GM03348 (cell line): ENCODE data around the gene LETMD1.
"Not testable (repeated sequence)": the region's sequence is repeated elsewhere in the genome, so short reads cannot be mapped to it uniquely, and the experiment has no call there.

Experiments used
- DNase-seq: peaks from one replicate; pipeline ENCODE4 v3.0.0; 2012; ENCODE audit warnings: low spot score

The LETMD1 gene

DNA sequence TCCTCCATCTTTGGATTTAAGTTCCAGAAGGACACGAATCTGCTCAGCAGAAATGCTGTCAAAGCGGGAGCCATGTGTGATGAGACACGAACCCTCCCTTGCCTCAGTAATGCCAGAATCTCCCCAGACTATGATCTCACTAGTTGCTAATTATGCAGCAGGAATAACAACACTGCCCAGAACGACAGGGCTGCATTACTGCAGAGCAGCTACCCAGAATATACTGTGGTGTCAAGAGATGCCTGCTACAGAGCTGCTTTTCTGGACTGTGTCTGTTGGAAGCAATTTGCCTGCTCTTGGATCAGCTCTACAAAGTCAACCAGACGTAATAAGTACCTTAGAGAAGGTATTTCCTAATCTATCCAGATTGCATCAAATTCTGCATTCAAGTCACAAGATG is 29.8 kb downstream of the LETMD1 start:
- DNase-seq: peak; percentile 50

DNA sequence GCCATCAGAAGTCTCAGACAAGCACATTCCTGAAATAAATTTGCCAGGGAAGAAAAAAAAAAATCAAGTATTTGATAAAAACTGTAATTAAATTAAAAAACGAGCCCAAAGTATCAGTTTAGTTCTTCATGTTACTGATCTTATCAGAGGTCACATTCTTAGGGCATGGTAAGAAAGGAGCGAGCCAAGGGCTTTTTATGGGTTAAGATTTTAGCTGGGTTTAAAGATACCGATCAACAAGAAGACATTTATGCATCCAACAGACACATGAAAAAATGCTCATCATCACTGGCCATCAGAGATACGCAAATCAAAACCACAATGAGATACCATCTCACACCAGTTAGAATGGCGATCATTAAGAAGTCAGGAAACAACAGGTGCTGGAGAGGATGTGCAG is 30.2 kb downstream of the LETMD1 start:
- DNase-seq: not testable (repeated sequence)

DNA sequence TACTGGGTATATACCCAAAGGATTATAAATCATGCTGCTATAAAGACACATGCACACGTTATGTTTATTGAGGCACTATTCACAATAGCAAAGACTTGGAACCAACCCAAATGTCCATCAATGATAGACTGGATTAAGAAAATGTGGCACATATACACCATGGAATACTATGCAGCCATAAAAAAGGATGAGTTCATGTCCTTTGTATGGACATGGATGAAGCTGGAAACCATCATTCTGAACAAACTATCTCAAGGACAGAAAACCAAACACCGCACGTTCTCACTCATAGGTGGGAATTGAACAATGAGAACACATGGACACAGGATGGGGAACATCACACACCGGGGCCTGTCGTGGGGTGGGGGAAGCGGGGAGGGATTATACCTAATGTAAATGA is 30.7 kb downstream of the LETMD1 start:
- DNase-seq: not testable (repeated sequence)

DNA sequence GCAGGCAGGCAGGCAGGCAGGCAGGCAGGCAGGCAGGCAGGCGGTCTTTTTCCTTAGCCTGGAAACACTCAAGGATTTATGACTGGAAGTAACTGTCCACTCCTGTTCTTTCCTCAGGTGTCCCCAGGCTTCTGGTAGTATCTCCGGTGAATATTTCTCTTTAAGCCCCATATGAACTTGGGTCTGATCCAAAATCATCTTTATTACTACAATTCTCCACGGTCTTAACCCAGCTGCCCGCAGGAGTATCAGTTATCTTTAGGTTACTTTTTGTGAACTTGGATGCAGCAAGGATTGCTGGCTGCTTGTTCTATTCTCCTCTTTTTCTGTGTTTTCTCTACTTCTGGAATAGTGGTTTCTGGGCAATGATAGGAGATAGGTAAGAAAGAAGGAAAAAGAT is 32.0 kb downstream of the LETMD1 start:
- no peak for DNase-seq

DNA sequence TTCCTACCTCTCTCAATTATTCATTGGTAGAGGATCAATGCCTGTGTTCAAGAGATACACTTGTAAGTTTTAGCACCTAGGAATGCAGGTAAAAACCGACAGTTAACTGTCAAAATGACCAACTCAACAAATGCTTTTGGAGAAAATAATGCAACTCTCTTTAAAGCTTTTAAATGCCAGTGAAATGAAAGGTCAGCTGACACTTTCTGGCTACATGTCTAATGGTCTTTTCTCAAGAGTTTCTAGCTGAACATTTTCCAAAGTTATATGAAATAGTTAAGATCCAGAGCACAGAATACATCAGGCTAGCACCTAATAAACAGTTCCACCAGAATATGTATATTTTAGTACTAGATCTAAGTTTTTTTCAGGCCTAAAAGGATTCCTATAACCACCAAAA is 33.3 kb downstream of the LETMD1 start:
- DNase-seq: no peak

DNA sequence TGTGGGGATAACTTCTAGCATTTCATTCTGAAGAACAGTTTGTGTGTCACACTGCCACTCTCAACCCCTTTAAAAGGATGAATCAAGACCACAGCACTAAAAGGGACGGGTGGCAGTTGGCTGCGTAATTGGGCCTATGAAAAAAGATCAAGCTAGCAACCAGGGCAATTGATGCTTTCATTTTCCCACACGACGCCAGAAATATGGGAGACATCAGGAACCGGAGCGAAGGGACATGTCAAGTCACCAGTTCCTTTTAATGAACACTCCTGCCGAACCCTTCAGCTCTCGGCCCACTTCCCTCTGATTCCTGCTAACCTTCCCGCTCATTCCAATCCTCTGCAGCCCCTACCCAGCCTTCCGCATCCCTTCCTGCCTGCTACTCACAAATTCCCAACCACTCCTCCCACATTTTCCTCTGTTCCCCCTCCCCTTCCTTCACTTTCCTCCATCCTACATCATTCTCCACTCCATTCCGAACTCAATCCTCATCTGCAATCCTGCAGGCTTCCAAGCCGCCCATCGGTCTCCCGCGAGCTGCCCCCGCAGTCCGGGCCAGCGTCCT is 34.5 kb downstream of the LETMD1 start:
- no peak for DNase-seq

DNA sequence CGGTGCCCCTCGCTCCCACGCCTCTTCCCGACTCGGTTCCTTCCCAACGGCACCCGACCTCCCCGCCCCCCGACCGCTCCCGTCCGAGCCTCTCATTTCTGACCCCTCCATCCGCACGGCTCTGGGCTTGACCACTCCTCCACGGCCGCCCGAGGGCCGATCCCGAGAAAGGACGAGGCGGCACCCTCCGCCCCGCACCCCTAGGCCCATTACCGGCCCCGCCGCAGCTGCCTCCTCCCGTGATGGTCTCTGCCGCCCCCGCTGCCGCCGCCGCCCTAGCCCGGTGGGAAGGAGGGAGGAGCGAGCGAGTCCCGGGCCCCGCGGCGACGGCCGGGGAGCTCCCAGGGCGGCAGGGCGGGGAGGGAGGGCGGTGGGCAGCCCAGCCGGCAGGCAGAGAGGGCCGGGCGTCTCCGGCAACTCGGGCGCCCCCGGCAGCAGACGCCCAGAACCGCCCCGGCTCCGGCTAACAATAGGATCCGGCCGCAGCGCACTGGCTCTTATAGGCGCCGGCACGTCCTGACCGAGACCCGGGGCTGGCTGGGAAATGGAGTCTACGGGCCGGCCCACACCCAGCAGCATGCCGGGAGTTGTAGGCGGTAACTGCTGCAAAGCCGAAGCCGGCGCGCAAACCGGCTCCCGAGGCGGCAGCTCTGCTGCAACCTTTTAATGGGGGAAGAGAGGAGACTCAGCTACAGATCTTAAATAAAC is 35.2 kb downstream of the LETMD1 start, which contains the start of gene CSRNP2:
TSS of gene CSRNP2 (minus strand) at position 471 of the 708 bp plus-strand sequence. CDS start 7,035 bp downstream, outside the sequence.
- peak; percentile 99 for DNase-seq

DNA sequence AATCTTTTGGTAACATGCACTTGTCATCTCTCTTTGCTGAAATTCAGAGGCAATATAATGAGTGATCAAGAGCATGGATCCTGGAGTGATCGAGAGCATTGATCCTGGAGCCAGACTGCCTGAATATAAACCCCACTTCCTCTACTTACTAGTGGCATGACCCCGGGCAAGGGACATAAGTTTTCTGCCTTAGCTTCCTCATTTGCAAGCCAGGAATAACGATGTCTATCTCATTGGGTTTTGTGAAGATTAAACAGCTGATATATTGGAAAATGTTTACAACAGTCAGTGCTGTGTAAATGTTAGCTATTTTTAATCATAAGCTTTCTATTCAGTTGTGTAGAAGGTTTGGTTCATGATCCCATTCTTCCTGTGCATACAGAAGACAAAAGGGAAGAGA is 37.6 kb downstream of the LETMD1 start:
- no peak for DNase-seq

DNA sequence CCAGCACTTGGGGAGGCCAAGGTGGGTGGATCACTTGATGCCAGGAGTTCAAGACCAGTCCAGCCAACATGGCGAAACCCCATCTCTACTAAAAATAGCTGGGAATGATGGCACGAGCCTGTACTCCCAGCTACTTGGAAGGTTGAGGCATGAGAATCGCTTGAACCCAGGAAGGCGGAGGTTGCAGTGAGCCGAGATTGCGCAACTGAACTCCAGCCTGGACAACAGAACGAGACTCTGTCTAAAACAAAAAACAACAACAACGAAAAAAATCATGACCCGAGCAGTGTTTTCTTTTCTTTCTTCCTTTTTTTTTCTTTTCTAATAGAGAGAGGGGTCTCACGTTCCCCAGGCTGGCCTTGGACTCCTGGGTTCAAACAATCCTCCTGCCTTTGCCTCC is 38.8 kb downstream of the LETMD1 start:
- no peak for DNase-seq

DNA sequence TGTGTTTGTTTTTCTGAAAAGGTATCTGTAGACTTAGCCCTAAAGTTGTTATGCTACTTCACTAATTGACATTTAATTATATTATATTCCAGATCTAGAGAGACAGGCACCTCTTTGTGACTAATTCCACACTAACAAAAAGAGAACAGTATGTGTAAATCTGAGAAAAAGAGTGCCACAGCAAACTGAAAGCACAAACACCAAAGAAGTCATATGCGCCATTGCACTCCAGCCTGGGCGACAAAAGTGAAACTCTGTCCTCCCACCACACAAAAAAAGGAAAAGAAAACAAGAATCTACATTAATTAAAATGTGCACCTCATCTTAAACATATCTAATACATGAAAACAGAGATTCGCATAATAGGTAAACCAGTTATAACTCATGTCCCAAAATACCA is 39.7 kb downstream of the LETMD1 start:
- no peak for DNase-seq

DNA sequence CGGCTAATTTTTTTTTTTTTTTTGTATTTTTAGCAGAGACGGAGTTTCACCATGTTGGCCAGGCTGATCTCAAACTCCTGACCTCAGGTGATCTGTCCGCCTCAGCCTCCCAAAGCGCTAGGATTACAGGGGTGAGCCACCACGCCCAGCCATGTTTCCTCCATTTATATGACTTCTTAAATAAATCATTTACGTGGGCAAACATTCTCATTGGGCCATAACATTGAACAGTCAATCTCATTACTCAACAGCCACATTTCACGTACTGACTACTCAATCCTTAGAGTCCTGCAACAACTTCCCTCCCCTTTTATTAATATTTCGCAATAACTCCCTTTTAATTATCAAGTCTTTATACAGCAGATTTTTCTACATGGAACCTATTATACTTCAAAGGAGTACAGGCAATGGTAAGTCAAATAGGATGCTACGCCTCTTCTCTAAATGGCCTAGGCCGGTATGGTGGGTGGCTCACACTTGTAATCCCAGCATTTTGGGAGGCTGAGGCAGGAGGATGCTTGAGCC is 42.6 kb downstream of the LETMD1 start:
- no peak for DNase-seq

DNA sequence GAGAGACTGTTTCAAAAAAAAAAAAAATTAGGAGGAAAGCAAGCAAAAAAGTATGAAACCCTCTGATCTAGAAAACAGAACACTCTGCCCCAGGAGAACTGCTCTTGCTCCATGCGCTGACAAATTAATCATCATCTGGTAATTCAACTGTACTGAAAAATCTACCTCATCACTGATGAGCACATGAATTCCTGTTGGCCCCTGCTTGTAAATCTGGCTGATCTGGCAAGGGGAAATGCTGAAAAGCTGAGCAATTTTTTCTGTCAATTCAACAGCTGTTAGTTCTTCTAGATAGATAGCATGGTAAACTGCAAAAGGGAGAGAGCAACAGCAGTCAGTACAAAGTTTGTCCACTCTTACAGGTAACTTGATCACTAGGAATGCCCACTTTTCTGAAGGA is 50.5 kb downstream of the LETMD1 start:
- DNase-seq: no peak

DNA sequence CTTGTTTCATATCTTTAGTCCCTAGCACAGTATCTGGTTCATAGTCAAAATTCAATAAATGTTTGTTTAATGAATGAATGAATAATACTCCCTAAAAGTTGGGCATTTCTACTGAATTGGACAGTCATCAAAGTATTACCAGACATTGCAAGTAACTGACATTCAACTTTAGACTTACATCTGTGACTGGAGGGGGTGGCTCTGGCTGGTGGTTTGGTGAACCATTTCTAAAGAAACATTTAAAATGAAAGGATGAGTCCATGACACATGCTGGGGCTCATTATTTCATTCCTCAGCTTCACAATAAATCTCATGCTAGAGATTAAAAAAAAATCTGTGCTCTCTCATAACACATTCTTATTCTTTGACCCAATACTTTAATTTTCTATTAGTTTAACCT is 55.9 kb downstream of the LETMD1 start:
- DNase-seq: no peak

DNA sequence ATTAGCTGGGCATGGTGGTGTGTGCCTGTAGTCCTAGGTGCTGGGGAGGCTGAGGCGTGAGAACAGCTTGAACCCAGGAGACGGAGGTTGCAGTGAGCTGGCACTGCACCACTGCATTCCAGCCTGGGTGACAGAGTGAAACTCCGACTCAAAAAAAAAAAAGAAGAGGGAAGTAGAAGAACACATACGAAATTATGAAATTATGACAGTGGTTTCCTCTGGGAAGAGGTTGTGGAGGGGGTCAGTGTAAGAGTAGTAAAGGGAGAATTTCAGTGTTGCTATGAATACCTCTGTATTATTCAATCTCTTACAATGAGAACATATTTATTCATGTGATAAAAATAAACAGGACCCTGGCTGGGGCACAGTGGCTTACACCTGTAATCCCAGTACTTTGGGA is 60.0 kb downstream of the LETMD1 start:
- no peak for DNase-seq
